ENCODE measurements around the gene TSPOAP1. TPM values are rescaled to one million over a fixed set of nuclear protein-coding genes. Genes with fewer than 3 reads are reported as not detected.

TSPOAP1 gene
- total and polyA plus RNA-seq, 10 of the 15 experiments (the other 5 are each of a cell fraction or from before 2014, with no cell fraction given): 0.58 to 16.4 (median 4.2) TPM; not detected in 1

- TF ChIP-seq TBL1XR1 (IDR thresholded peaks at IDR 0.05; ENCODE audit: low read depth, low read length) (peak; percentile 59; the same call in 1 of the 2 replicates), NFYA (IDR thresholded peaks at IDR 0.05; ENCODE audit: borderline replicate concordance, low read depth, low read length) (no peak), HCFC1 (IDR thresholded peaks at IDR 0.05; ENCODE audit: low read length) (no peak), TCF3 (IDR thresholded peaks at IDR 0.05; ENCODE audit: borderline replicate concordance, insufficient read depth, low read depth, low read length) (peak; percentile 81; the same call in 1 of the 2 replicates), CUX1 (IDR thresholded peaks at IDR 0.05; ENCODE audit: insufficient replicate concordance, low read depth, low read length) (peak; percentile 50), CREM (IDR thresholded peaks at IDR 0.05; ENCODE audit: low read depth) (peak; percentile 58; the same call in 1 of the 2 replicates), CREB1 (IDR thresholded peaks at IDR 0.05; ENCODE audit: low read depth) (no peak), TAF1 (IDR thresholded peaks at IDR 0.05; ENCODE audit: borderline replicate concordance, low read depth, low read length) (peak; percentile 85), CBFB (IDR thresholded peaks at IDR 0.05; ENCODE audit: low read depth) (peak; percentile 87), MEF2A (IDR thresholded peaks at IDR 0.05; ENCODE audit: insufficient read depth, low read depth, low read length) (peak; percentile 76), SMAD5 (IDR thresholded peaks at IDR 0.05; ENCODE audit: low read depth) (no peak; the same call in none of the 2 replicates), NR2C2 (IDR thresholded peaks at IDR 0.05; ENCODE audit: borderline replicate concordance, control insufficient read depth, insufficient read length, low read depth) (no peak), USF1 (IDR thresholded peaks at IDR 0.05; ENCODE audit: borderline replicate concordance, extremely low read length, insufficient read depth, low read depth, low read length) (no peak), EZH2 (IDR thresholded peaks at IDR 0.05; ENCODE audit: borderline replicate concordance, control insufficient read depth, low read depth, low read length) (no peak), MAX (IDR thresholded peaks at IDR 0.05; ENCODE audit: low read depth, low read length) (no peak), RB1 (IDR thresholded peaks at IDR 0.05; ENCODE audit: borderline replicate concordance) (no peak), IRF3 (IDR thresholded peaks at IDR 0.05) (no peak; the same call in 1 of the 2 replicates), SRF (IDR thresholded peaks at IDR 0.05; ENCODE audit: low read depth in 2 of 2, low read length in 2 of 2) (peak in 1 of 2 experiments; percentile 57; a peak in 1 of 4 replicates), BMI1 (IDR thresholded peaks at IDR 0.05; ENCODE audit: borderline replicate concordance) (no peak; the same call in 1 of the 2 replicates), MTA3 (IDR thresholded peaks at IDR 0.05; ENCODE audit: borderline replicate concordance, low read length) (no peak)
These were observed 15.6 kb upstream of the TSPOAP1 start (continued) for GRCh38 chr17:58344047-58344790.

All from GM12878 (cell line).